H9 (cell line): ENCODE results near the gene GPRASP2. TPM values are rescaled to one million over a fixed set of nuclear protein-coding genes. Genes with fewer than 3 reads are reported as not detected.

Source experiments
- DNase-seq: peaks from one replicate; pipeline ENCODE4 v3.0.0-alpha.2; 2017
- H2AFZ ChIP-seq: one replicate; pipeline ENCODE4 v1.6.1; 2013; ENCODE audit warnings: mild to moderate bottlenecking, low read length, control low read depth, moderate library complexity
- H2AK5ac ChIP-seq: 2 replicates; pipeline ENCODE4 v1.6.1; 2013; ENCODE audit warnings: low read length, control low read depth, mixed read lengths; ENCODE audit not compliant: insufficient read length
- H2BK120ac ChIP-seq: one replicate; pipeline ENCODE4 v1.6.1; 2013; ENCODE audit warnings: low read depth, mild to moderate bottlenecking, low read length, control low read depth, inconsistent platforms; ENCODE audit not compliant: poor library complexity, severe bottlenecking
- H2BK12ac ChIP-seq: 2 replicates; pipeline ENCODE4 v1.6.1; 2013; ENCODE audit warnings: low read length, control low read depth, mixed read lengths, low read depth; ENCODE audit not compliant: insufficient read length
- H2BK15ac ChIP-seq: 2 replicates; pipeline ENCODE4 v1.6.1; 2013; ENCODE audit warnings: low read depth, low read length, control low read depth
- H2BK20ac ChIP-seq: one replicate; pipeline ENCODE4 v1.6.1; 2013; ENCODE audit warnings: low read depth, mild to moderate bottlenecking, low read length, control low read depth, inconsistent platforms; ENCODE audit not compliant: poor library complexity, severe bottlenecking
- H2BK5ac ChIP-seq: 2 replicates; pipeline ENCODE4 v1.6.1; 2013; ENCODE audit warnings: low read length, control low read depth, mixed read lengths; ENCODE audit not compliant: insufficient read length
- H3K14ac ChIP-seq: 2 replicates; pipeline ENCODE4 v1.6.1; 2013; ENCODE audit warnings: low read length, control low read depth; ENCODE audit not compliant: insufficient read depth
- H3K18ac ChIP-seq: 2 replicates; pipeline ENCODE4 v1.6.1; 2013; ENCODE audit warnings: low read depth, mild to moderate bottlenecking, mixed read lengths, low read length, control low read depth; ENCODE audit not compliant: insufficient read length
- H3K23ac ChIP-seq: 2 replicates; pipeline ENCODE4 v1.6.1; 2013; ENCODE audit warnings: low read length, control low read depth, mixed read lengths, low read depth; ENCODE audit not compliant: insufficient read length
- H3K23me2 ChIP-seq: 2 replicates; pipeline ENCODE4 v1.6.1; 2013; ENCODE audit warnings: low read depth, mild to moderate bottlenecking, mixed read lengths, low read length, control low read depth; ENCODE audit not compliant: insufficient read length, poor library complexity, severe bottlenecking
- H3K27ac ChIP-seq: 2 replicates; pipeline ENCODE4 v1.5.1; 2013; ENCODE audit warnings: low read length, control low read depth, mixed read lengths, low read depth; ENCODE audit not compliant: insufficient read length
- H3K27me3 ChIP-seq: 2 replicates; pipeline ENCODE4 v1.6.1; 2013; ENCODE audit warnings: low read length, control low read depth, inconsistent platforms; ENCODE audit not compliant: insufficient read depth
- H3K4ac ChIP-seq: 2 replicates; pipeline ENCODE4 v1.6.1; 2013; ENCODE audit warnings: low read depth, mild to moderate bottlenecking, control low read depth, inconsistent platforms, low read length, moderate library complexity
- H3K4me1 ChIP-seq: 2 replicates; pipeline ENCODE4 v1.6.1; 2013; ENCODE audit warnings: low read length, control low read depth, inconsistent platforms; ENCODE audit not compliant: insufficient read depth
- H3K4me2 ChIP-seq: 2 replicates; pipeline ENCODE4 v1.6.1; 2013; ENCODE audit warnings: low read length, control low read depth, mixed read lengths; ENCODE audit not compliant: insufficient read length, insufficient read depth
- H3K56ac ChIP-seq: 2 replicates; pipeline ENCODE4 v1.6.1; 2013; ENCODE audit warnings: low read depth, mild to moderate bottlenecking, mixed read lengths, low read length, control low read depth; ENCODE audit not compliant: insufficient read length
- H3K79me1 ChIP-seq: 2 replicates; pipeline ENCODE4 v1.6.1; 2013; ENCODE audit warnings: low read depth, mild to moderate bottlenecking, moderate library complexity, low read length, control low read depth, inconsistent platforms; ENCODE audit not compliant: insufficient read depth, poor library complexity, severe bottlenecking
- H3K79me2 ChIP-seq: 2 replicates; pipeline ENCODE4 v1.6.1; 2013; ENCODE audit warnings: low read length, control low read depth, inconsistent platforms; ENCODE audit not compliant: insufficient read depth
- H3K9ac ChIP-seq: 2 replicates; pipeline ENCODE4 v1.6.1; 2013; ENCODE audit warnings: low read length, control low read depth, mixed read lengths; ENCODE audit not compliant: insufficient read length; ENCODE audit errors: extremely low read depth
- H3K9me3 ChIP-seq: one replicate; pipeline ENCODE4 v1.6.1; 2013; ENCODE audit warnings: low read depth, low read length, inconsistent platforms; ENCODE audit not compliant: control insufficient read depth
- H3T11ph ChIP-seq: one replicate; pipeline ENCODE4 v1.6.1; 2013; ENCODE audit warnings: mild to moderate bottlenecking, low read length, control low read depth, inconsistent platforms
- H4K20me1 ChIP-seq: one replicate; pipeline ENCODE4 v1.6.1; 2013; ENCODE audit not compliant: control insufficient read depth, insufficient read length, insufficient read depth
- H4K5ac ChIP-seq: 2 replicates; pipeline ENCODE4 v1.6.1; 2013; ENCODE audit warnings: low read depth, mild to moderate bottlenecking, mixed read lengths, low read length, control low read depth; ENCODE audit not compliant: insufficient read length
- H4K8ac ChIP-seq: replicated peaks from 2 replicates; pipeline ENCODE4 v1.6.1; 2013; ENCODE audit warnings: low read length, control low read depth, mixed read lengths, low read depth; ENCODE audit not compliant: insufficient read length
- H4K91ac ChIP-seq: 2 replicates; pipeline ENCODE4 v1.6.1; 2013; ENCODE audit warnings: low read depth, mild to moderate bottlenecking, moderate library complexity, mixed read lengths, low read length, control low read depth; ENCODE audit not compliant: insufficient read length
- H3K27ac Mint-ChIP-seq, 3 experiments: 2 replicates in 2 of 3; 3 replicates in 1 of 3; pipeline ENCODE4 v1.8.0; 2020 to 2021; ENCODE audit warnings: mixed read lengths in 3 of 3, mild to moderate bottlenecking in 1 of 3, moderate library complexity in 1 of 3
- H3K27me3 Mint-ChIP-seq: 2 replicates; pipeline ENCODE4 v1.8.0; 2021; ENCODE audit warnings: low read depth, mild to moderate bottlenecking, moderate library complexity, mixed read lengths
- H3K36me3 Mint-ChIP-seq, 3 experiments: 2 replicates in 2 of 3; 3 replicates in 1 of 3; pipeline ENCODE4 v1.8.0; 2020 to 2021; ENCODE audit warnings: low read depth in 3 of 3, mixed read lengths in 3 of 3; ENCODE audit not compliant: insufficient read depth in 1 of 3
- H3K4me1 Mint-ChIP-seq, 2 experiments: 2 replicates each; pipeline ENCODE4 v1.8.0; 2020; ENCODE audit warnings: mixed read lengths in 2 of 2
- H3K4me3 Mint-ChIP-seq, 2 experiments: 2 replicates in 1 of 2; 3 replicates in 1 of 2; pipeline ENCODE4 v1.8.0; 2020 to 2021; ENCODE audit warnings: mild to moderate bottlenecking in 2 of 2, mixed read lengths in 2 of 2, moderate library complexity in 1 of 2
- H3K9me3 Mint-ChIP-seq, 2 experiments: 2 replicates in 1 of 2; 3 replicates in 1 of 2; pipeline ENCODE4 v1.8.0; 2020; ENCODE audit warnings: mild to moderate bottlenecking in 2 of 2, mixed read lengths in 2 of 2, moderate library complexity in 1 of 2
- WGBS: extraction: QIAGEN DNeasy Blood & Tissue Kit; methylation state at CpG from one replicate; pipeline ENCODE4 v1.1.7; 2013; ENCODE audit warnings: missing lambda C conversion rate, low lambda C conversion rate, mixed read lengths; ENCODE audit not compliant: insufficient read length; ENCODE audit errors: extremely low coverage; 5-methylcytosine and 5-hydroxymethylcytosine counted together
- total RNA-seq: library from RNA; stranded (reverse); gene quantifications from 2 replicates; pipeline ENCODE4 v1.2.1, GENCODE V29; 2021
- TF ChIP-seq, protein P1 (sequence below): fragments of 200-600 bp; sonication (generic); conservative IDR thresholded peaks from 3 replicates; pipeline ENCODE4 v1.8.0; 2021; ENCODE audit warnings: antibody characterized with exemption, mild to moderate bottlenecking

GPRASP2 gene
- total RNA-seq, 1 experiment from 2014 or later, result 14.2 TPM

DNA sequence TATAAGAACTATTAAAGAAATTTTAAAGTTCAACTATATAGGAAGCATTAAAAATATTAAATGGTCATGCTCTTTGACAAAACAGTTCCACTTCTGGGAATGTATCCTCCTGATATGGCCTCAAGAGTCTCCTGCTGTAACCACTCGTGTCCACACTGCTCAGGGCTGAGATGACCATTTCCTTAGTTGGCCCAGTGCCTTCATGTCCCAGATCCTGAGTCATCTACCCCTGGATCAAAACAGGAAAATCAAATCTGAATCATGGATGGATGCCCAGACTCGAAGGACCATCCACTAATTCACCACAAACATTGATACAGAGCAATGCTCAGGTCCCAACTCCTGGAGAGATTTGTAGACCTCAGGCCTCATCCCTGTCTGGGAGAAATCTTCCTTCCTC, 53.0 kb downstream of the GPRASP2 start:
- WGBS, result no CpG with 5 or more reads among the region's 2 CpGs
- Histone ChIP-seq H3K4me2 (no peak overlapping the region), H4K5ac (no peak overlapping the region), H2AK5ac (no peak overlapping the region), H3K9me3 (peaks cover 49% of the 10 kb centered on the region), H3K27ac (no peak overlapping the region), H4K91ac (no peak overlapping the region), H2BK15ac (no peak overlapping the region), H4K8ac (no peak overlapping the region), H3K56ac (no peak overlapping the region), H4K20me1 (no peaks in the 10 kb centered on the region), H3K23me2 (no peaks in the 10 kb centered on the region), H3K4me1 (no peaks in the 10 kb centered on the region), H2BK20ac (no peak overlapping the region), H3K27me3 (no peaks in the 10 kb centered on the region), H3K18ac (no peak overlapping the region), H2BK120ac (no peak overlapping the region), H3K79me2 (no peaks in the 10 kb centered on the region; the same call in 1 of the 2 replicates), H2BK5ac (no peak overlapping the region), H3T11ph (no peak overlapping the region), H2AFZ (no peak overlapping the region), H2BK12ac (no peak overlapping the region), H3K79me1 (no peaks in the 10 kb centered on the region), H3K4ac (no peak overlapping the region), H3K23ac (no peak overlapping the region), H3K9ac (no peak overlapping the region), H3K14ac (no peak overlapping the region)
- H3K9me3 Mint-ChIP-seq, result peaks cover 59% of the 10 kb centered on the region in 2 experiments
- DNase-seq, result no peak
- no peak overlapping the region for H3K4me3 Mint-ChIP-seq
- no peak overlapping the region for H3K27ac Mint-ChIP-seq
- TF ChIP-seq, protein P1, sequence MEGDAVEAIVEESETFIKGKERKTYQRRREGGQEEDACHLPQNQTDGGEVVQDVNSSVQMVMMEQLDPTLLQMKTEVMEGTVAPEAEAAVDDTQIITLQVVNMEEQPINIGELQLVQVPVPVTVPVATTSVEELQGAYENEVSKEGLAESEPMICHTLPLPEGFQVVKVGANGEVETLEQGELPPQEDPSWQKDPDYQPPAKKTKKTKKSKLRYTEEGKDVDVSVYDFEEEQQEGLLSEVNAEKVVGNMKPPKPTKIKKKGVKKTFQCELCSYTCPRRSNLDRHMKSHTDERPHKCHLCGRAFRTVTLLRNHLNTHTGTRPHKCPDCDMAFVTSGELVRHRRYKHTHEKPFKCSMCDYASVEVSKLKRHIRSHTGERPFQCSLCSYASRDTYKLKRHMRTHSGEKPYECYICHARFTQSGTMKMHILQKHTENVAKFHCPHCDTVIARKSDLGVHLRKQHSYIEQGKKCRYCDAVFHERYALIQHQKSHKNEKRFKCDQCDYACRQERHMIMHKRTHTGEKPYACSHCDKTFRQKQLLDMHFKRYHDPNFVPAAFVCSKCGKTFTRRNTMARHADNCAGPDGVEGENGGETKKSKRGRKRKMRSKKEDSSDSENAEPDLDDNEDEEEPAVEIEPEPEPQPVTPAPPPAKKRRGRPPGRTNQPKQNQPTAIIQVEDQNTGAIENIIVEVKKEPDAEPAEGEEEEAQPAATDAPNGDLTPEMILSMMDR, result no peak
- H3K4me1 Mint-ChIP-seq, result peaks cover 4 to 5% of the 10 kb centered on the region in 2 experiments; a peak in 3 of 4 replicates
- H3K27me3 Mint-ChIP-seq, result no peaks in the 10 kb centered on the region; the same call in none of the 2 replicates
- H3K36me3 Mint-ChIP-seq, result peaks cover 0 to 12% (median 0%) of the 10 kb centered on the region in 3 experiments; a peak in 1 of 7 replicates
